ENCODE results near the gene THRB. TPM values are rescaled to one million over a fixed set of nuclear protein-coding genes. Genes with fewer than 3 reads are reported as not detected.
A peak's percentile ranks its signal among the peaks of the same experiment; 100 is the strongest.

THRB gene
- total and polyA plus RNA-seq, 9 of the 15 experiments (the other 6 are each of a cell fraction or from before 2014, with no cell fraction given), result 1.7 to 14.9 (median 6.9) TPM

DNA sequence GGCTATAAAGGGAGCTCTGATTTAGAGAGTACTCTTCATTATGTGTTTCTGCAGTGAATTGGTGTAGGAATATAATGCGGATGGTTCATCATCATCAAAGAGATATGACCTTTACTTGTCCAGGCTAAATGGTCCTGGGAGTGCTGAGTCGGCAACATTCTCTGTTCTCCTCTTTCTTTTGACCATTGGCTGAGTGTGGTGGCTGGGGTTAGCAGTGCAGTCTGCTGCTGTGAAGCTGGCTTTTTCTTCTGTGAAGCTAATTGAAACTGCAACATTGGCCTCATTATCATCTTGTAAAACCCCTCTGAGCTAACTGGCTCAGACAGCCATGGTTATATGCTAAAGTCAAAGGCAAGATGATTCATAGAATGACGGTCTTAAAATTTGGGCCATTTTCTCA lies 83.8 kb downstream of the THRB start:
- Histone ChIP-seq H2AFZ (ENCODE audit: low read depth, low read length) (no peak overlapping the region), H3K9me3 (replicated peaks; ENCODE audit: control insufficient read depth, insufficient read depth, low read depth, low read length) (no peaks in the 10 kb centered on the region; the same call in 1 of the 2 replicates), H4K20me1 (replicated peaks; ENCODE audit: control insufficient read depth, insufficient read depth, low read length) (no peaks in the 10 kb centered on the region), H3K9me1 (ENCODE audit: control insufficient read depth, insufficient read depth, low read length) (no peaks in the 10 kb centered on the region), H3K4me3 (no peak overlapping the region), H3K27ac (ENCODE audit: extremely low read depth, low read depth, low read length) (no peak overlapping the region), H3K4me1 (replicated peaks in 1 of 2; ENCODE audit: control insufficient read depth in 2 of 2, insufficient read depth in 2 of 2, low read length in 2 of 2) (no peaks in the 10 kb centered on the region), H3K79me2 (ENCODE audit: control insufficient read depth, insufficient read depth, low read length) (no peaks in the 10 kb centered on the region), H3K36me3 (ENCODE audit: control insufficient read depth, insufficient read depth, low read length) (no peaks in the 10 kb centered on the region), H3K27me3 (ENCODE audit: control insufficient read depth in 2 of 2, insufficient read depth in 2 of 2, low read length in 2 of 2) (no peaks in the 10 kb centered on the region), H3K4me2 (ENCODE audit: insufficient read depth, low read length) (no peak overlapping the region), H3K9ac (ENCODE audit: insufficient read depth in 1 of 2, low read depth in 2 of 2, low read length in 2 of 2) (no peak overlapping the region)
- no TSS peak for BruUV-seq (replicated peaks)
- ChIA-PET CTCF (ENCODE audit: low intra/inter-chr PET ratio) (interaction anchor here (0.6 kb wide), 1 partner anchor 147 kb away, joined by 4 read pairs; no protein-coding TSS in a partner anchor), POLR2A (interaction anchor here (0.9 to 1.0 kb wide), 2 partner anchors 9 to 11 kb away, joined by 3 read pairs; no protein-coding TSS in a partner anchor)
- ATAC-seq (peak; percentile 61; the same call in 2 of the 3 replicates), FAIRE-seq (no peak), DNase-seq (ENCODE audit: extremely low read depth in 1 of 4, low spot score in 3 of 4) (peak in 1 of 4 experiments; percentile 30)
- in situ Hi-C loops (cut with MboI), result no loop called here
- intact Hi-C loops (cut with micrococcal nuclease), result no loop called here
- 49% methylated on average over 3 of the region's 3 CpGs for WGBS (ENCODE audit: insufficient coverage, low coverage, missing lambda C conversion rate)
- TF ChIP-seq C11orf30 (IDR thresholded peaks at IDR 0.05; ENCODE audit: low read depth) (peak; percentile 96), MAFG (tag; conservative IDR thresholded peaks at IDR 0.05) (peak; percentile 93), ZNF316 (IDR thresholded peaks at IDR 0.05) (peak; percentile 97), MAFK (IDR thresholded peaks at IDR 0.05; ENCODE audit: low read length) (peak; percentile 96), ZNF224 (CRISPR knock-in tag; IDR thresholded peaks at IDR 0.05) (no peak), NELFE (IDR thresholded peaks at IDR 0.05; ENCODE audit: insufficient read depth, insufficient read length) (no peak), MAFF (IDR thresholded peaks at IDR 0.05; ENCODE audit: low read length) (peak; percentile 96)

Data from K562 (cell line).